Common myeloid progenitor, CD34-positive (primary cell): ENCODE results near the gene TPX2.

Source experiments
- CTCF ChIA-PET: fragments of 350-600 bp; sonication (Branson Sonifier 250); formaldehyde crosslinking; loops from one replicate; lab custom pipeline; 2021; ENCODE audit warnings: antibody characterized with exemption; lab: Charles Lee
- POLR2A ChIA-PET: fragments of 350-600 bp; sonication (Branson Sonifier 250); formaldehyde crosslinking; loops from one replicate; lab custom pipeline; 2021; ENCODE audit warnings: antibody characterized with exemption; lab: Charles Lee
- DNase-seq, 3 donors: peaks; one replicate each; pipeline versions ENCODE4 v3.0.0 to v3.0.0-alpha.2; 2013
- H3K27ac ChIP-seq, 2 experiments: 1 replicate in 1 of 2; 2 replicates in 1 of 2; pipeline ENCODE4 v1.7.0; 2013; ENCODE audit warnings: inconsistent platforms in 2 of 2, low read length in 2 of 2, mild to moderate bottlenecking in 2 of 2, low read depth in 1 of 2, moderate library complexity in 1 of 2; ENCODE audit not compliant: severe bottlenecking in 2 of 2, insufficient read depth in 1 of 2, poor library complexity in 1 of 2
- H3K27me3 ChIP-seq, 5 experiments: replicated peaks in 2 of 5; 1 replicate in 3 of 5; 2 replicates in 2 of 5; pipeline versions ENCODE4 v1.6.1 to v1.7.0; 2013; ENCODE audit warnings: low read length in 4 of 5, mild to moderate bottlenecking in 2 of 5, moderate library complexity in 2 of 5, inconsistent platforms in 1 of 5; ENCODE audit not compliant: insufficient read depth in 5 of 5, control insufficient read depth in 4 of 5
- H3K36me3 ChIP-seq, 4 experiments: 1 replicate in 2 of 4; 2 replicates in 2 of 4; pipeline versions ENCODE4 v1.6.1 to v1.7.0; 2013; ENCODE audit warnings: low read length in 3 of 4, control low read depth in 1 of 4, mild to moderate bottlenecking in 1 of 4; ENCODE audit not compliant: control insufficient read depth in 4 of 4, insufficient read depth in 4 of 4
- H3K4me1 ChIP-seq, 4 experiments: 1 replicate in 3 of 4; 2 replicates in 1 of 4; pipeline versions ENCODE4 v1.6.1 to v1.7.1; 2013; ENCODE audit warnings: low read length in 3 of 4, mild to moderate bottlenecking in 3 of 4, control low read depth in 1 of 4, inconsistent platforms in 1 of 4, moderate library complexity in 1 of 4; ENCODE audit not compliant: control insufficient read depth in 4 of 4, insufficient read depth in 4 of 4; ENCODE audit errors: control extremely low read depth in 1 of 4
- H3K4me3 ChIP-seq, 7 experiments: 1 replicate in 4 of 7; 2 replicates in 3 of 7; pipeline versions ENCODE4 v1.5.1 to v1.7.0; 2013; ENCODE audit warnings: mild to moderate bottlenecking in 7 of 7, low read length in 6 of 7, moderate library complexity in 6 of 7, inconsistent platforms in 2 of 7, low read depth in 2 of 7, control low read depth in 1 of 7; ENCODE audit not compliant: insufficient read depth in 4 of 7, control insufficient read depth in 1 of 7; ENCODE audit errors: extremely low read depth in 1 of 7
- H3K9me3 ChIP-seq, 5 experiments: 1 replicate in 4 of 5; 2 replicates in 1 of 5; pipeline versions ENCODE4 v1.6.1 to v1.7.1; 2013; ENCODE audit warnings: low read length in 4 of 5, mild to moderate bottlenecking in 2 of 5, inconsistent platforms in 1 of 5, low read depth in 1 of 5, moderate library complexity in 1 of 5; ENCODE audit not compliant: control insufficient read depth in 4 of 5, insufficient read depth in 2 of 5; ENCODE audit errors: control extremely low read depth in 1 of 5
- WGBS: methylation state at CpG from one replicate; pipeline ENCODE4 v1.1.5; 2013; ENCODE audit not compliant: insufficient coverage; 5-methylcytosine and 5-hydroxymethylcytosine counted together

Gene TPX2

DNA sequence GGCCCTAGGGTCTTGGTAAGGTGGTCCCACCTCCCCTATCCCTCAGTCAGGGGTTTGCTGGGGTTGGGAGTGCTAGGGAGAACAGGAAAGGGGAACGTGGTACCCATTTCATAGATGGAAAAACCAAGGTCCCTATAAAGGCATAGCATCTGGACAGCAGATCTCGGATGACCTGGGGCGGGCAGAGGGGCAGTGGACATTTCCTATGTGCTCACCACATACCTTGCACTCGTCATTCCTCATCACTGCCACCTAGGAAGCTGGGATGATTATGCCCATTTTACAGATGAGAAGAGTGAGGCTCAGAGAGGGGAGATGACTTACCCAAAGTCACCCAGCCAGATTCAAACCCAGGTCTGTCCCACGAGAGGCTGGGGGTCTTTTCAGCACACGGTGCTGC, 92.1 kb downstream of the TPX2 start:
- 92% methylated on average over 5 of the region's 6 CpGs for WGBS
- Histone ChIP-seq H3K36me3 (no peaks in the 10 kb centered on the region), H3K27ac (no peak overlapping the region), H3K27me3 (no peaks in the 10 kb centered on the region), H3K9me3 (no peaks in the 10 kb centered on the region), H3K4me1 (peaks cover 0 to 43% (median 33%) of the 10 kb centered on the region in 4 experiments), H3K4me3 (no peak overlapping the region)
- ChIA-PET POLR2A (no interaction called here), CTCF (interaction anchor here (0.6 to 1.7 kb wide), 5 partner anchors 8 to 274 kb away, joined by 3 to 12 read pairs (median 5); no protein-coding TSS in a partner anchor)
- DNase-seq = no peak

DNA sequence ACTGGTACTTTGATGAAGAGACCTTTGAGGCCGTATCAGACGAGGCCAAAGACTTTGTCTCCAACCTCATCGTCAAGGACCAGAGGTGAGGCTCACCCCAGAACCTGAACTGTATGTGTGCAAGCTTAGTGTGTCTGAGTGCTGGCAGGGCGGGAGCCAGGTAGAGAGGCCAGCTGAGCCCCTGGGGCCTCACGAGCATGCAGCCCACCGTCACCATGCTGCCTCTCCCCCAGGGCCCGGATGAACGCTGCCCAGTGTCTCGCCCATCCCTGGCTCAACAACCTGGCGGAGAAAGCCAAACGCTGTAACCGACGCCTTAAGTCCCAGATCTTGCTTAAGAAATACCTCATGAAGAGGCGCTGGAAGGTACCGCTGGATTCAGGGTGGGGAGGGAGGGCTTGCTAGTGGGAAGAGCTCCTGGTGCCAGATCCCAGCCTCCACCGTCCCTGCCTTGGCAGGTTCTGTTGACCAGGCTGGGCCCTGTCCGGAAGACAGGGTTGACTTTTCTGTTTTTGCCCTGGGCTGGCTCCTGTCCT, 92.7 kb downstream of the TPX2 start:
- peaks cover 3 to 49% (median 40%) of the 10 kb centered on the region in 4 experiments for H3K4me1 ChIP-seq
- H3K36me3 ChIP-seq = no peaks in the 10 kb centered on the region
- ChIA-PET POLR2A (no interaction called here), CTCF (interaction anchor here (1.7 to 3.0 kb wide), 2 partner anchors 9 to 15 kb away, joined by 12 to 16 read pairs; no protein-coding TSS in a partner anchor)
- DNase-seq = no peak
- 98% methylated on average over 16 of the region's 17 CpGs for WGBS
- H3K9me3 ChIP-seq = no peaks in the 10 kb centered on the region
- H3K27me3 ChIP-seq = no peaks in the 10 kb centered on the region
- no peak overlapping the region for H3K27ac ChIP-seq
- no peak overlapping the region for H3K4me3 ChIP-seq

DNA sequence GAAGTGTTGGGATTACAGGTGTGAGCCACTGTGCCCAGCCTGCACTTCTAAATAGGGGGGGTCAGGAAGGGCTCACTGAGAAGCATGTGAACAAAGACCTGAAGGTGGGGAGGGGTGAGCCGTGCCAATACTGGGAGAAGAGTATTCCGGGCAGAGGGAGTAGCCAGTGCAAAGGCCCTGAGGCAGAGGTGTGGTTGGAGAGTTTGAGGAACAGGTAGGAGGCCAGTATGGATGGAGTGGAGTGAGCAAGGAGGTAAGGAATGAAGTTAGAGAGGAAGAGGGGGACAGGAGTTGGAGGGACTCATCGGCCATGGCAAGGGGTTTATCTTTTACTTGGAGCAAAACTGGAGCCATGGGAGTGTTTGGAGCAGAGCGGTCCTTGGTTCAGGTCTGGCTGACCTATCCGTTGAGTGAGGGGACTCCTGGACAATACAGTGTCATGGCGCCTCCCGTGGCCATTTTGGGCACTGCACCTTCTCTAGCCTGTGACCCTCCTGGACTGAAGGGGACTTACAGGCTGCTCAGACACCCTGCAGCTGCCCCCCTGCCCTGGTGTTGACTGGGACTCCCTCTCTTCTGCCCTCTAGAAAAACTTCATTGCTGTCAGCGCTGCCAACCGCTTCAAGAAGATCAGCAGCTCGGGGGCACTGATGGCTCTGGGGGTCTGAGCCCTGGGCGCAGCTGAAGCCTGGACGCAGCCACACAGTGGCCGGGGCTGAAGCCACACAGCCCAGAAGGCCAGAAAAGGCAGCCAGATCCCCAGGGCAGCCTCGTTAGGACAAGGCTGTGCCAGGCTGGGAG, 94.2 kb downstream of the TPX2 start:
- Histone ChIP-seq H3K36me3 (no peaks in the 10 kb centered on the region), H3K9me3 (no peaks in the 10 kb centered on the region), H3K4me3 (no peak overlapping the region), H3K4me1 (peaks cover 3 to 64% (median 55%) of the 10 kb centered on the region in 4 experiments), H3K27ac (no peak overlapping the region), H3K27me3 (no peaks in the 10 kb centered on the region)
- ChIA-PET POLR2A (no interaction called here), CTCF (interaction anchor here (0.6 to 6.5 kb wide), 13 partner anchors 10 to 198 kb away, joined by 3 to 58 read pairs (median 6); partner anchors contain the start of genes FOXS1 and MYLK2)
- DNase-seq = peak; percentile 45 to 68 (median 57)
- 73% methylated on average over 13 of the region's 14 CpGs for WGBS

DNA sequence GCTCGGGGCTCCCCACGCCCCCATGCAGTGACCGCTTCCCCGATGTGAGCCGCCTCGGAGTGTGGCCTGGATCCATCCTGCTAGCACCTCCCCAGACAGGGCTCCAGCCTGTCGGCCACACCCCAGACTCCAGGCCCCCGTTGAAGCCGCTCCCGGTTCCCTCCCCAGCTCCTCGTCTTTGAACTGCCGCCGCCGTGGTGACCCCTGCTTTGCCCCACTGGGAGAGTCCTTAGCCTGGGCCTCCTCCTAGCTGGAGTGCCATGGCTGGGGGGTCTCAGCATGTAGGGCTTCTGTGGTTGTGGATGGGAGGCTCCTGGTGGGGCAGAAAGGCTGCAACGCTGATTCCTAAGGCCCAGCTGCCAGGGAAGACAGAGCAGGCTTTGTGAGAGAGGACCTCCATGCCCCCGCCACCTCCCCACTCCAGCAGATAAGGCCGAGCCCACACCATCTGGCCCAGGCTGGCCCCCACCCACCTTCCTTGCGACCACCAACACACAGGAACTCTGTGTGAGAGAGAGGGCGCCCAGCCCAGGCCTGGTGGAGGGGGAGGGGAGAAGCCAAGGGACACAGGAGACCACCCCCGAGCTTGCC, 94.9 kb downstream of the TPX2 start:
- H3K9me3 ChIP-seq = no peaks in the 10 kb centered on the region
- no peak overlapping the region for H3K27ac ChIP-seq
- no peaks in the 10 kb centered on the region for H3K27me3 ChIP-seq
- no peak overlapping the region for H3K4me3 ChIP-seq
- peaks cover 3 to 70% (median 60%) of the 10 kb centered on the region in 4 experiments for H3K4me1 ChIP-seq
- ChIA-PET POLR2A (no interaction called here), CTCF (interaction anchor here (0.6 to 6.5 kb wide), 14 partner anchors 10 to 197 kb away, joined by 3 to 58 read pairs (median 6); partner anchors contain the start of genes FOXS1 and MYLK2)
- 96% methylated on average over 15 of the region's 20 CpGs for WGBS
- peak in 1 of 3 donors; percentile 13 for DNase-seq
- H3K36me3 ChIP-seq = no peaks in the 10 kb centered on the region

DNA sequence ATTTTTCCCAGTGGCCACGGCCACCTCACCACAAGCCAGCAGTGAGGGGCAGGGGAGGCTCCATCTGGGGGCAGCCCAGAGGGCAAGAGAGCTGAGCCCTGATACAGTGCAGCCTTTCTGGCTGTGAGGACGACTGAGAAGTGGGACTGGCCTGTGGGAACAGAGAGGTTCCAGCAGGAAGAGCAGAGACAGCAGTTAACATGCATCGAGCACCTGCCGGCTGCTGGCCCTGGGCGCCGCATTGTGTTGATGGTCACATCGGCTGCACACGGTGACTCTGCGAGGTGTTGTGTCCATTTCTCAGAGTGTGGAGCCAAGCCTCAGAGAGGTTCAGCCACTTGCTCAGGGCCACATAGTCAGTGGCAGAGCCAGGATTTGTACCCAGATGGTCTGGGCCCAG, 96.5 kb downstream of the TPX2 start:
- WGBS = 72% methylated on average over 9 of the region's 9 CpGs
- Histone ChIP-seq H3K27me3 (no peaks in the 10 kb centered on the region), H3K27ac (no peak overlapping the region), H3K36me3 (no peaks in the 10 kb centered on the region), H3K4me3 (no peak overlapping the region), H3K9me3 (no peaks in the 10 kb centered on the region), H3K4me1 (peaks cover 3 to 59% (median 55%) of the 10 kb centered on the region in 4 experiments)
- DNase-seq = no peak
- ChIA-PET CTCF (interaction anchor here (1.0 to 6.5 kb wide), 8 partner anchors 8 to 150 kb away, joined by 3 to 58 read pairs (median 15); partner anchors contain the start of genes FOXS1 and PDRG1), POLR2A (interaction anchor here (1.4 kb wide), 1 partner anchor 13 kb away, joined by 3 read pairs; no protein-coding TSS in a partner anchor)

DNA sequence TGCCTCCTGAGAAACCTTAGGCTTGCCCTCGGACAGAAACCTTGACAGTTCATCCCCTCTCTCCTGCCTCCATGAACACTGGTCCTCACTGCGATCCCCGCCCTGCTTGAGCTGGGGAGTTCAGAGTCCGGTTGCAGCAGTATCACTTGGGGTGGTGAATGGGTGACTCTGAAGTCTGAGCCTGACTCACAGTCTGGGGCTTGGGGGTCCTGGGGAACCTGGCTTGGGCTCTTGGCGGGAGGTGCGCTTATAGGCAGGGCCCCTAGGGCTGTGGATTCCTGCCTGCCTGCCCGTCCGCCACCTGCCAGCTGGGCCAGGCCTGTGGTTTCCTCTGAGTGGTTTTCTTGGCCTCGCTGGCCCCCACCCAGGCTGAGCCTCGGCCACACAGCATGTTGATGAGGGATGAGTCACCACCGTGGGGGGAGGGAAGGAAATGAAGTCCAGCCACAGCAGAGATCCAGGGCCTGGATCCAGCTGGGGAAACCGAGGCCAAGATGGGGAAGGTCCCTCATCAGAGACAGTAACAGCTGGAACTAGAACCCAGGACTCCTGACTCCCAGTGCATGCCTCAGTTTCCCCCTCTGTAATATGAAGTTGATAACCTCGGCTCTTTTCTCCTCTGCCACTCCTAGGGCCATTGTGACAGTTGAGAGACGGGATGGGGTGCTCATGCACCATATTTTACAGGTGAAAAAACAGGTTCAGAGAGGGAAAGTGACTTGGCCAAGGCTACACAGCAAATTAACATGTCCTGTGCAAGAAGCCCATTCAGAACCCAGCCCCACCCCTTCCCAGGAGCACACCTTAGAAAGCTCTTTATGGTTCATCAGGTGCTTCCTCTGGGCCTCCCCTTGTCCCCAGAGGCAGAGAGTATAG, 97.1 kb downstream of the TPX2 start:
- Histone ChIP-seq H3K4me3 (peak overlapping the region in 4 of 7 experiments; percentile 14 to 37 (median 26)), H3K36me3 (no peaks in the 10 kb centered on the region), H3K9me3 (no peaks in the 10 kb centered on the region), H3K27ac (no peak overlapping the region), H3K27me3 (no peaks in the 10 kb centered on the region), H3K4me1 (peaks cover 3 to 59% (median 55%) of the 10 kb centered on the region in 4 experiments)
- CTCF ChIA-PET = interaction anchor here (1.4 to 6.5 kb wide), 7 partner anchors 7 to 149 kb away, joined by 3 to 58 read pairs (median 18); partner anchors contain the start of genes FOXS1 and PDRG1
- 3% methylated on average over 11 of the region's 14 CpGs for WGBS
- POLR2A ChIA-PET = interaction anchor here (0.6 to 1.4 kb wide), 2 partner anchors 13 to 235 kb away, joined by 3 read pairs; no protein-coding TSS in a partner anchor
- DNase-seq = peak; percentile 90 to 98 (median 97)
